Type B pancreatic cell (in vitro differentiated cells): ENCODE results near the gene PPP1R3C. TPM values are rescaled to one million over a fixed set of nuclear protein-coding genes. Genes with fewer than 3 reads are reported as not detected.

Experiments
- DNase-seq: peaks from one replicate; pipeline ENCODE4 v3.0.0; 2021; ENCODE audit warnings: mixed read lengths; ENCODE audit not compliant: unreplicated experiment; ENCODE audit errors: extremely low spot score
- H3K27ac Mint-ChIP-seq: 2 replicates; pipeline ENCODE4 v1.8.0; 2021; ENCODE audit warnings: mild to moderate bottlenecking, mixed read lengths
- H3K27me3 Mint-ChIP-seq: 2 replicates; pipeline ENCODE4 v1.8.0; 2021; ENCODE audit warnings: mixed read lengths
- H3K36me3 Mint-ChIP-seq: 2 replicates; pipeline ENCODE4 v1.8.0; 2021; ENCODE audit warnings: mixed read lengths
- H3K4me1 Mint-ChIP-seq: one replicate; pipeline ENCODE4 v1.8.0; 2021; ENCODE audit warnings: mixed read lengths; ENCODE audit not compliant: unreplicated experiment
- H3K4me3 Mint-ChIP-seq: 2 replicates; pipeline ENCODE4 v1.8.0; 2021; ENCODE audit warnings: mild to moderate bottlenecking, mixed read lengths
- H3K9me3 Mint-ChIP-seq: 2 replicates; pipeline ENCODE4 v1.8.0; 2021; ENCODE audit warnings: mixed read lengths
- CTCF ChIP-seq: fragments of 200-600 bp; sonication (generic); conservative IDR thresholded peaks from 2 replicates; pipeline ENCODE4 v1.5.0; 2021; ENCODE audit warnings: antibody characterized with exemption, mild to moderate bottlenecking
- total RNA-seq: library from RNA; stranded (reverse); gene quantifications from 2 replicates; pipeline ENCODE4 v1.2.1, GENCODE V29; 2021; ENCODE audit warnings: low replicate concordance

The PPP1R3C gene
- total RNA-seq, 1 donor from 2014 or later: 7.8 TPM

DNA sequence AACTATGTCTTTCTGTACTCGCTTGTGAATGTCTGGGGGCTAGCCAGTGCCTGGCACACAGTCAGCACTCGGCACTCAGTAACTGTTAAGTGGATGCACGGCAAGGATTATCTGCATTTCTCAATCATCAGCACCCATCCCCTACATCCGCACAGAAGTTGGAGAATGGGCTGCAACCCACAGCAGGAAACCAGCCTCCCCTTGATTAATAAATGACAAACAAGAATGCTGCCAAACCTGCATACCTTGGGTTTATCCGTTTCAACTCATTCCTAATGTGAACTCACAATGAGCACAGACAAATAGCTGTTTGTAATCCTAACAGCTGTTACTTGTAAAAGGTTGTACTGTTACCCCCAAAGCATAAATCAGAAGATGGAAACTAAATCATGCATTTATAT, 28.9 kb downstream of the PPP1R3C start:
- Mint-ChIP-seq H3K27ac (peak overlapping the region; percentile 88), H3K36me3 (peaks cover 5% of the 10 kb centered on the region), H3K4me3 (peak overlapping the region; percentile 74), H3K9me3 (peaks cover 11% of the 10 kb centered on the region), H3K4me1 (peaks cover 22% of the 10 kb centered on the region), H3K27me3 (no peaks in the 10 kb centered on the region)
- TF ChIP-seq CTCF: no peak
- DNase-seq: no peak

DNA sequence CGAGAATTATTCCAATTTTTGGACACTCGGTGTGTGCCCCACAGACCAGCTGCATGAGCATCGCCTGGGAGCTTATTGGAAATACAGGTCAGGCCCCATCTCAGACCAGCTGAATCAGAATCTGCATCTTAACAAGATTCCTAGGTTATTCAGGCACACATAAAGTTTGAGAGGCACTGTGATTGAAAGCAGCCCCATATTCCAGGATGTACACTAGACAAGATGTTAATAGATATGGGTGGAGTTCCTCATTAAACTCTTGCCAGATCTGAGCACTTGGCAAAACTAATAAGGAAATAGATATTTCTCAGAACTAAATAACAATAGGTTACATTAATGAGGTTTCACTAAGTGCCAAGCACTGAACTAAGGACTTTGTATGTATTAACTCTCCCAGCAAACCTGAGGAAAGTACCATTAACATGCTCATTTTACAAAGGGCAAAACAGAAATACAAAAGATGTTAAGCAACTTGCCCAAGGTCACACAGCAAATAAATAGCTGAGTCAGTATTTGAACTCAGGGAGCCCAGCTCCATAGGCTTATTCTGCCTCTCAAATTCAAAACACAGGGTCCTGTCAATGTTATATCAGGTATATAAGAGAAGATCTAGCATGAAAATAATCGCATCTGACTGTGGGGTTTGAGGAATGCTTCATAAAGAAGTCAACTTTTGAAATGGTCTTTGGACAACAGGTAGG, 29.9 kb downstream of the PPP1R3C start:
- H3K4me1 Mint-ChIP-seq: peaks cover 27% of the 10 kb centered on the region
- no peak for TF ChIP-seq CTCF
- H3K27ac Mint-ChIP-seq: no peak overlapping the region
- H3K4me3 Mint-ChIP-seq: no peak overlapping the region
- H3K9me3 Mint-ChIP-seq: peaks cover 11% of the 10 kb centered on the region
- no peak for DNase-seq
- H3K27me3 Mint-ChIP-seq: no peaks in the 10 kb centered on the region
- peaks cover 5% of the 10 kb centered on the region for H3K36me3 Mint-ChIP-seq

DNA sequence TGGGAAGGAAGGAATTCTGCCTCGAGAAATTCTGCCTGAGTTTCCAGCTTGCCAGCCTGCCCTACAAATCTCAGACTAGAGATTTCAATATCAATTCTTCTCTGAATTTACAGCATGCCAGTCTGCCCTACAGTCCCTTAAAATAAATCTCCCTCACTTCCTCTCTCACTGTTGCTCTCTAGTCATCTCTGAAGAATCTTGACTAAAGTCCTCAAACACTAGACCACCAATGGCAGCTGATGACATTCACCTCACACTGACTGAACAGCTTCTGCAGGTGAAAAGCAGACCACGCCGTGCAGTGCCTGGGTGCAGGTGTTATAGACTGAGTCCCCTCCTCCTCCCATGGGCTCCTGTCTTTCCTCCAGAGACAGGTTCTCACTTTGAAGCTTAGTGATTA, 30.4 kb downstream of the PPP1R3C start:
- DNase-seq: no peak
- Mint-ChIP-seq H3K4me3 (no peak overlapping the region), H3K27ac (peak overlapping the region; percentile 8), H3K36me3 (peaks cover 5% of the 10 kb centered on the region), H3K27me3 (no peaks in the 10 kb centered on the region), H3K9me3 (peaks cover 11% of the 10 kb centered on the region), H3K4me1 (peaks cover 32% of the 10 kb centered on the region)
- no peak for TF ChIP-seq CTCF

DNA sequence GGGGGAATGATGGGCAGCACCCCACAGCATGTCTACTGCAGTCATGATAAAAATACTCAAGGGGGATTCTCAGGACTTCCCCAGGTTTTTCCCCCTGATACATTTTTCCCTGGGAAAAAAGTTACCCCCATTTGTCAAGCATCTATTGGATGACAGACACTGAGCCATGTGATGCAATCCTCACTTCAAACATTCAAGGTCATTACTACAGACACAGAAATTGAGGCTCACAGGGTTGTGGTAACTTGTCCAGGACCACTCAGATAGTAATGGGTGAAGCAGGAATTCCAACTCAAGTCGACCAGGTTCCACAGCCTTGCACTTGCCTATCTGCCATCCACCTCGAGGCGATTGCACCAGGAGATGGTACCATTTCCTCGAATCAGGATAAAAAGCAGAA, 31.7 kb downstream of the PPP1R3C start:
- H3K4me1 Mint-ChIP-seq: peaks cover 43% of the 10 kb centered on the region
- no peak overlapping the region for H3K27ac Mint-ChIP-seq
- TF ChIP-seq CTCF: no peak
- peaks cover 5% of the 10 kb centered on the region for H3K36me3 Mint-ChIP-seq
- DNase-seq: no peak
- no peaks in the 10 kb centered on the region for H3K27me3 Mint-ChIP-seq
- peaks cover 11% of the 10 kb centered on the region for H3K9me3 Mint-ChIP-seq
- no peak overlapping the region for H3K4me3 Mint-ChIP-seq

- H3K27ac Mint-ChIP-seq: peak overlapping the region; percentile 14
- no peaks in the 10 kb centered on the region for H3K36me3 Mint-ChIP-seq
- no peaks in the 10 kb centered on the region for H3K9me3 Mint-ChIP-seq
- peaks cover 28% of the 10 kb centered on the region for H3K4me1 Mint-ChIP-seq
- H3K4me3 Mint-ChIP-seq: no peak overlapping the region
- no peak for TF ChIP-seq CTCF
- no peak for DNase-seq
- H3K27me3 Mint-ChIP-seq: no peaks in the 10 kb centered on the region
Observed at GRCh38 chr10:91598211-91598977, 34.5 kb downstream of the PPP1R3C start.
